ENCODE results near the gene RNF31.

DNA sequence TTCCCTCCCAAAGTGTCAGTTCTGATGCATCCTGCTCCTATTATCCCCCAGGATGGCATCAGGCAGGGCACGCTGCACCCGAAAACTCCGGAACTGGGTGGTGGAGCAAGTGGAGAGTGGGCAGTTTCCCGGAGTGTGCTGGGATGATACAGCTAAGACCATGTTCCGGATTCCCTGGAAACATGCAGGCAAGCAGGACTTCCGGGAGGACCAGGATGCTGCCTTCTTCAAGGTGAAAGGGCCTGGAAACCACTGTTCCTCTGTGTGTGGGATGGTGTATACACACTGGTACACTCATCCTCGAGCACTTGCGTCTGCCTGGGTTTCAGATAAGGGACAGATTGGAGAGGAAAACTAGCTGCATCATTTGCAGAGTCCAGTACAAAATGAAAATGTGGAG, 14.8 kb downstream of the RNF31 start:
- TF ChIP-seq, protein P1, sequence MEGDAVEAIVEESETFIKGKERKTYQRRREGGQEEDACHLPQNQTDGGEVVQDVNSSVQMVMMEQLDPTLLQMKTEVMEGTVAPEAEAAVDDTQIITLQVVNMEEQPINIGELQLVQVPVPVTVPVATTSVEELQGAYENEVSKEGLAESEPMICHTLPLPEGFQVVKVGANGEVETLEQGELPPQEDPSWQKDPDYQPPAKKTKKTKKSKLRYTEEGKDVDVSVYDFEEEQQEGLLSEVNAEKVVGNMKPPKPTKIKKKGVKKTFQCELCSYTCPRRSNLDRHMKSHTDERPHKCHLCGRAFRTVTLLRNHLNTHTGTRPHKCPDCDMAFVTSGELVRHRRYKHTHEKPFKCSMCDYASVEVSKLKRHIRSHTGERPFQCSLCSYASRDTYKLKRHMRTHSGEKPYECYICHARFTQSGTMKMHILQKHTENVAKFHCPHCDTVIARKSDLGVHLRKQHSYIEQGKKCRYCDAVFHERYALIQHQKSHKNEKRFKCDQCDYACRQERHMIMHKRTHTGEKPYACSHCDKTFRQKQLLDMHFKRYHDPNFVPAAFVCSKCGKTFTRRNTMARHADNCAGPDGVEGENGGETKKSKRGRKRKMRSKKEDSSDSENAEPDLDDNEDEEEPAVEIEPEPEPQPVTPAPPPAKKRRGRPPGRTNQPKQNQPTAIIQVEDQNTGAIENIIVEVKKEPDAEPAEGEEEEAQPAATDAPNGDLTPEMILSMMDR (IDR thresholded peaks at IDR 0.05): no peak
- TF ChIP-seq POLR2A (IDR thresholded peaks at IDR 0.05) (no peak), POLR2AphosphoS5 (IDR thresholded peaks at IDR 0.05) (no peak), EP300 (IDR thresholded peaks at IDR 0.05) (no peak)

Measured in gastroesophageal sphincter (tissue), 3 donors.